COR-L47 (cell line): ENCODE measurements around the gene MYL6.
"Not testable (repeated sequence)": the region's sequence is repeated elsewhere in the genome, so short reads cannot be mapped to it uniquely, and the experiment has no call there.

Source experiments
- DNase-seq: peaks from one replicate; lab custom pipeline; 2025; lab: John Stamatoyannopoulos, UW

MYL6 gene

GRCh38 chr12:56158029-56158925 is at the start of gene MYL6:
Gene MYL6 (plus strand): TSS chr12:56158359. CDS start chr12:56158402, 43 bp downstream.
- peak; percentile 99 for DNase-seq

DNA sequence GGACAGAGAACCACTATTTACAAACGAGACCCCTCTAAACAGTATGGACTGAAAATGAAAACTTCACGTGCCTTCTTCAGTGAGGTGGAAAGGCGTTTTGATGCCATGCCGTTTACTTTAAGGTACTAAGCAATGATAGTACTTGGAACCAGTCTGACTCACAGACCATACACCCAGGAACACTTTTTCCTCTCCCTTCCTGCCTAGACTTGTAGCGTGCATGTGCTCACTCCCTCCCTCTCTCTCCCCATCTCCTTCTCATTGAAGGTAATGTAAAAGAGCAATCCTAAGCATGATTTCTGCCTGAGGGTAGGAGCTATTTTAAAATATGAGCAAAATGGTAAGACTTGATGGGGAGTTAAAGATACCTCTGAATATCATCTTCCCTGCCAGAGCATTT is 47.6 kb upstream of the MYL6 start:
- no peak for DNase-seq

- DNase-seq = no peak
Observed at GRCh38 chr12:56114084-56114483, 44.1 kb upstream of the MYL6 start.

DNA sequence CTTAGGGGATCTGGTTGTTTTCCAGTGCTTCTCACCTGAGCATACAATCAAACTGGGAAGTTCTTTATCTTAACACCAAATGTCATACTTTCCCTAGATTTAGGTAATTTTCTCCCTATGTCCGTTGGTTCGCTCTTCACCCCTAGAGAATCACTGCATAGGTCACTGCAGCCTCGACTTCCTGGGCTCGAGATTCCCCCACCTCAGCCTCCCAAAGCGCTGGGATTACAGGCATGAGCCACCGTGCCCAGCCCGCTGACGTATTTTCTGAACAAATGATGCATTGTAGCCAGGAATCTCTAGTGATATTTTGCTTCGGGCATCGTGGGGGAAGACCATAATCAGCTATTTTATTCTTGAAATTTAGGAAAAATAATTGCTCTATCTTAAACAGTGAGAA is 42.8 kb upstream of the MYL6 start:
- DNase-seq = no peak

DNA sequence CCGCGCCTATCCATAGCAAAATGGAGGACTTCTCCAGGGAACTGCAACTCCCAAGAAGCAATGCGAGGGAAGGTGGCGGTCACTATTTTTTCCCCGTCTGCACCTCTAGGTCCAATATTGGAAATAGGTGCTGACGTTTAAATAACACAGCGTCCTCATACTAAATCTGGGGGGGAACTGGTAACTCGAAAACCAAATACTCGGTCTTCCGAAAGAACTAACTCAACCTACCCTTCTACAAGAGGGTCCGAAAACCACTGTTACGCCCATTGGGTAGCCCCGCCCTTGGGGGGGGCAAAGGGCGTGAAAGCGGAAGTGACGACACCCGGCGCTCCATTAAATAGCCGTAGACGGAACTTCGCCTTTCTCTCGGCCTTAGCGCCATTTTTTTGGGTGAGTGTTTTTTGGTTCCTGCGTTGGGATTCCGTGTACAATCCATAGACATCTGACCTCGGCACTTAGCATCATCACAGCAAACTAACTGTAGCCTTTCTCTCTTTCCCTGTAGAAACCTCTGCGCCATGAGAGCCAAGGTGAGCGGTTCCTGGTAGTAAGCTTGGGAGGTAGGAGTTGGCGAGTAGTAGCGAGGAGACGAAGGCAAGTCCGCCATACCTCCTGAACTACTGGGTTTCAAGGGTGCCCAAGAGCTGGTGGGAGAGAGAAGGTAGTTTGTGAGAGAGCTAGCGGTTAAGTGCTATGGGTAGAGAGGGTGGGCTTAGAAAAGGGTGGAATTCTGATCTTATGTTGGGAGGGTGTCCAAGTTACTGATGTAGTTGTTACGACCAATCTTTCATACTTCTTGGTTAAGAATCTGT is 41.7 kb upstream of the MYL6 start, which contains the start of gene RPL41:
Gene RPL41, plus strand, starts transcription at position 367 of the 815 bp plus-strand sequence.
- DNase-seq = peak; percentile 94

GRCh38 chr12:56117082-56117706 is 41.0 kb upstream of the MYL6 start:
- not testable (repeated sequence) for DNase-seq

- DNase-seq = peak; percentile 99
Observed at GRCh38 chr12:56117778-56118687, 40.1 kb upstream of the MYL6 start, which contains the start of gene ZC3H10. Gene ZC3H10 (plus strand): TSS chr12:56118266. CDS start chr12:56120563, 2,297 bp downstream.

DNA sequence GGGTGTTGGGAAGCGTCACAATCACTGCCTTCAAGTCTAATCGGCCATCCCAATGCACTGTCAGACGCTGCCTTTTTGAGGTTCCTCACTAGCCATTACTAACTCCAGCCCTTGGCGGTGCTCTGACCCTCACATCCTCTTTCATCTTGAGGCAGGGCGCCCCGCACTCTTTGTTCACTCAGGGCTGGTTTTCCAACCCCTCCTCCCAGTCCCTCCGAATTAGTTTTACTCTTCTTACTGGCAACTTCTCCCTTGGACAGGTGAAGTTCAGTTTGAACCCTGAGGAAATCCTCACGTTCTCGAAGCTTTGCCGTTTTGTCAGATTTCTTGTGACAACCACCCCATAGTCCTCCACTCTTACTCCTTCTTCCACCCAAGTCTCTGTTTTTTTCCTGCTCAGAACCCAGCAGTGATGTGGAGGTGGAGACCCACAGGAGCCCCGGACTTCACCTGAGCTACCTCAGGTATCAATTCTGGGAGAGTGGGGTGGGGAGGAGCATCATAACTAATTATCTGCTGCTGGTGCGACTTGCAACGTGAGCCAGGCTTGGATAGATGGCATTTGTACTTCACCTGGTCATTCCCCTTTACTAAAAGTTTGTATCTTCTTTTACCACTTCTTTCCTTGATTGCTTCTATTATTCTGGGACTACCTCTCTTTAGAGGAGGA is 39.3 kb upstream of the MYL6 start:
- no peak for DNase-seq

GRCh38 chr12:56119361-56119796 is 38.8 kb upstream of the MYL6 start:
- peak; percentile 78 for DNase-seq

DNA sequence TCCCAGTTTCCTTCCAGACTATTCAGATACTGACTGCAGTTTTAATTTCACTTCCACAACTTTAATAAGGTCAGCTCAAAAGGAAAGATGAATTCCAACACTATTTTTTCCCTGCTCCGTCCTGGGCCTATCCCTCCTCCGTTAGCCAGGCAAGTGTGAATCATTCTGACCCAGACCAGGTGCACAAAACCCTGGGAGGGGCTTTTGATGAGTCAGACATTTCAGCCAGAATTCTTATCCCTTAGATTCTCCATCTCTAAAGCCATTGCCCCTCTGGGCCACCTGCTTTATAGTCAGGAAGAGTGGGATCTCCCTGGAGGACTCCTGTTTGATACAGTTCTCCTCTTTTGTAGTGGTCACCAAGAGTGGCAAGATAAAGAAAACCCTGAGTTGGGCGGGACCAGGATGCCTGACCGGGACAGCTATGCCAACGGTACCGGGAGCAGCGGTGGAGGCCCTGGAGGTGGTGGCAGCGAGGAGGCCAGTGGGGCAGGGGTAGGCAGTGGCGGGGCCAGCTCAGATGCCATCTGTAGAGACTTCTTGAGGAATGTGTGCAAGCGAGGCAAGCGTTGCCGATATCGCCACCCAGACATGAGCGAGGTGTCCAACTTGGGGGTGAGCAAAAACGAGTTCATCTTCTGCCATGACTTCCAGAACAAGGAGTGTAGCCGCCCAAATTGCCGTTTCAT is 37.9 kb upstream of the MYL6 start:
- no peak for DNase-seq

GRCh38 chr12:56121204-56121870 is 36.8 kb upstream of the MYL6 start:
- no peak for DNase-seq

- DNase-seq = no peak
Observed at GRCh38 chr12:56122637-56123036, 35.5 kb upstream of the MYL6 start.

- no peak for DNase-seq
Observed at GRCh38 chr12:56124133-56124532, 34.0 kb upstream of the MYL6 start.

DNA sequence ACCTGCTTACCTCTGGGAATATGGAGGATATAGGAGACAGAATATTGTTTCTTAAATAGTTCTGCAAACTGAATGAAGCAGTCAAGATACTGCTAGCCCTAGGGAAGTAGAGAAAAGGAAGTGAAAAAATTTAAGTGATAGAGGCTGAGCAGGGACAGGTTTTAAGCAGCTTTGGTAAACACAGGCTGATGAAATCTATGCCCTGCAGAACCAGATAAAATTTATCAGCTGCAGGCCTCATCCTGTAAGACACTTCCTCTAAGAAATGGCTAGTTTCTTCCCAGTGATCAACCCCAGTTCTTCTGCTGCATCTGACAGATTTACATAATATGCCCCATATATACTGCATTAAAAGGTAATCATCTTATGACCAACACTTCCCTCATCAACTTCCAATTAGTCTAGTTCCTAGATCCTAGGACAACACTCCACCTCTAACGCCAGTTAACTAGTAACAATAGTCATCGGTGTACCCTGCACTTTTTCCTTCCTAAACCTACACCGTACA is 31.4 kb upstream of the MYL6 start:
- no peak for DNase-seq

GRCh38 chr12:56127485-56127887 is 30.7 kb upstream of the MYL6 start:
- DNase-seq = no peak

DNA sequence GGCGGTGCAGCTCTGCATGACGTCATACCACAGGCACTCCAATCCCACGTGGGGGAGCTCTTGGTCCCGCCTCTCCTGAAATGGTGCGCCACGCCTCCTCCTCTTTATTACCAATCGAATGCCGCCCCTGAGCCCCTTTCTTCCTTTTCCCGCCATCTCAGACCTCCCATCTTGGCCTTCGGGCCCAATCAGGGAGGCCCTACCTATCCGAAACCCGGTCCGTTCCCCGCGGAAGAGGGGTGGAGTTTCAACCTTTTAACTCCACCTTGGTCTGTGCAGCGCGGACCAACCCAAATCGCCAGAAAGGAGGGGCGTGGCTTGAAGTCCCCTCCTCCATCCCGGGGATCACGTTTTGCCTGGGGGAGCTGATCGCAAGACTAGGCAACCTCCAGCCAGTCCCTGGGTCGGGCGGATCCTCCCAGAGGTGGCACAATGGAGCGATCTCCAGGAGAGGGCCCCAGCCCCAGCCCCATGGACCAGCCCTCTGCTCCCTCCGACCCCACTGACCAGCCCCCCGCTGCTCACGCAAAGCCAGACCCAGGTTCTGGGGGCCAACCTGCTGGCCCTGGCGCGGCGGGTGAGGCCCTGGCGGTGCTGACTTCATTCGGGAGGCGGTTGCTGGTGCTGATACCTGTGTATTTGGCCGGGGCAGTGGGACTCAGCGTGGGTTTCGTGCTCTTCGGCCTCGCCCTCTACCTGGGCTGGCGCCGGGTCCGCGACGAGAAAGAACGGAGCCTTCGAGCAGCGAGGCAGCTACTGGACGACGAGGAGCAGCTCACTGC is 30.1 kb upstream of the MYL6 start, which contains the start of gene ESYT1:
Gene ESYT1, plus strand, starts transcription at position 380 of the 782 bp plus-strand sequence. Its CDS starts 53 bp downstream, at position 433.
- peak; percentile 100 for DNase-seq

GRCh38 chr12:56128670-56129205 is 29.4 kb upstream of the MYL6 start:
- no peak for DNase-seq
